KMS-11 (cell line): ENCODE measurements around the gene TERT.
"Not testable (repeated sequence)": the region's sequence is repeated elsewhere in the genome, so short reads cannot be mapped to it uniquely, and the experiment has no call there.

ENCODE experiments used
- H2AFZ ChIP-seq: fragments of 200-600 bp; sonication (generic); 2 replicates; pipeline ENCODE4 v1.6.1; 2016; ENCODE audit warnings: antibody characterized with exemption, mixed run types, low read depth
- H3K27ac ChIP-seq: fragments of 200-600 bp; sonication (generic); 2 replicates; pipeline ENCODE4 v1.6.1; 2016; ENCODE audit warnings: mild to moderate bottlenecking, mixed run types
- H3K27me3 ChIP-seq: fragments of 200-600 bp; sonication (generic); 2 replicates; pipeline ENCODE4 v1.6.1; 2017; ENCODE audit warnings: mild to moderate bottlenecking, low read depth, mixed run types, moderate library complexity; ENCODE audit not compliant: insufficient read depth
- H3K36me3 ChIP-seq: fragments of 200-600 bp; sonication (generic); 2 replicates; pipeline ENCODE4 v1.6.1; 2017; ENCODE audit warnings: mild to moderate bottlenecking, mixed run types; ENCODE audit not compliant: insufficient read depth
- H3K4me1 ChIP-seq: fragments of 200-600 bp; sonication (generic); 2 replicates; pipeline ENCODE4 v1.6.1; 2016; ENCODE audit warnings: mild to moderate bottlenecking, low read depth, mixed run types; ENCODE audit not compliant: poor library complexity, severe bottlenecking
- H3K4me2 ChIP-seq: fragments of 200-600 bp; sonication (generic); 2 replicates; pipeline ENCODE4 v1.7.0; 2016; ENCODE audit warnings: mild to moderate bottlenecking, mixed run types
- H3K4me3 ChIP-seq: fragments of 200-600 bp; sonication (generic); IDR thresholded peaks from 2 replicates; pipeline ENCODE4 v1.6.1; 2017; ENCODE audit warnings: low read depth, low read length, mixed read lengths; ENCODE audit not compliant: insufficient read depth
- H3K79me2 ChIP-seq: fragments of 200-600 bp; sonication (generic); 2 replicates; pipeline ENCODE4 v1.6.1; 2016; ENCODE audit warnings: low read depth, mixed run types; ENCODE audit not compliant: insufficient read depth
- H3K9ac ChIP-seq: fragments of 200-600 bp; sonication (generic); 2 replicates; pipeline ENCODE4 v1.6.1; 2016; ENCODE audit warnings: mild to moderate bottlenecking, mixed run types
- H4K20me1 ChIP-seq: fragments of 200-600 bp; sonication (generic); 2 replicates; pipeline ENCODE4 v1.6.1; 2016; ENCODE audit warnings: mild to moderate bottlenecking, mixed run types; ENCODE audit not compliant: insufficient read depth
- TF ChIP-seq, protein P1 (sequence below): fragments of 200-600 bp; sonication (generic); conservative IDR thresholded peaks from 2 replicates; pipeline ENCODE4 v1.6.1; 2017; ENCODE audit warnings: low read depth, mild to moderate bottlenecking, antibody characterized with exemption, low read length, moderate library complexity, mixed read lengths

The TERT gene

DNA sequence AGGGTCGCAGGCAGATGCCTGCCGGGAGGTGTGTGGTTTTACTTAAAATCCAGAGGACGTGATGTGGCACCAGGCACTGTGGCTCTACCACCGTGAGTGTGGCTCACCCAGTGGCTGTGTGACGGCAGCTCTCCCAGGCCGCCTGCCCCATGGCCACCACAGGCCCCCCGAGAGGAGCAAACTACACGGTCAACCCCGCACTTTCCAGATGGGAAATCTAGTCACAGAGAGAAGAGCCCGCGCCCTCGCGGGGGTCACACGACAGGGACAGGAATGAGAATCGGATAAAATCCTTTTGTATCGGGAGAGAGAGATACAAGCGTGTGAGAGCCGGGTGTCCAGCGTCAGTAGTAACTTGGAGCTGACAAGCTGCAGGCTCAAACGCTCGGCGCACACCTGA is 24.4 kb downstream of the TERT start:
- TF ChIP-seq, protein P1, sequence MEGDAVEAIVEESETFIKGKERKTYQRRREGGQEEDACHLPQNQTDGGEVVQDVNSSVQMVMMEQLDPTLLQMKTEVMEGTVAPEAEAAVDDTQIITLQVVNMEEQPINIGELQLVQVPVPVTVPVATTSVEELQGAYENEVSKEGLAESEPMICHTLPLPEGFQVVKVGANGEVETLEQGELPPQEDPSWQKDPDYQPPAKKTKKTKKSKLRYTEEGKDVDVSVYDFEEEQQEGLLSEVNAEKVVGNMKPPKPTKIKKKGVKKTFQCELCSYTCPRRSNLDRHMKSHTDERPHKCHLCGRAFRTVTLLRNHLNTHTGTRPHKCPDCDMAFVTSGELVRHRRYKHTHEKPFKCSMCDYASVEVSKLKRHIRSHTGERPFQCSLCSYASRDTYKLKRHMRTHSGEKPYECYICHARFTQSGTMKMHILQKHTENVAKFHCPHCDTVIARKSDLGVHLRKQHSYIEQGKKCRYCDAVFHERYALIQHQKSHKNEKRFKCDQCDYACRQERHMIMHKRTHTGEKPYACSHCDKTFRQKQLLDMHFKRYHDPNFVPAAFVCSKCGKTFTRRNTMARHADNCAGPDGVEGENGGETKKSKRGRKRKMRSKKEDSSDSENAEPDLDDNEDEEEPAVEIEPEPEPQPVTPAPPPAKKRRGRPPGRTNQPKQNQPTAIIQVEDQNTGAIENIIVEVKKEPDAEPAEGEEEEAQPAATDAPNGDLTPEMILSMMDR = no peak
- Histone ChIP-seq H3K27me3 (no peaks in the 10 kb centered on the region), H3K79me2 (no peaks in the 10 kb centered on the region), H3K4me1 (peaks cover 28% of the 10 kb centered on the region), H3K9ac (no peak overlapping the region), H3K36me3 (no peaks in the 10 kb centered on the region; the same call in 1 of the 2 replicates), H4K20me1 (no peaks in the 10 kb centered on the region), H2AFZ (no peak overlapping the region), H3K4me2 (no peak overlapping the region), H3K27ac (no peak overlapping the region), H3K4me3 (no peak overlapping the region)

DNA sequence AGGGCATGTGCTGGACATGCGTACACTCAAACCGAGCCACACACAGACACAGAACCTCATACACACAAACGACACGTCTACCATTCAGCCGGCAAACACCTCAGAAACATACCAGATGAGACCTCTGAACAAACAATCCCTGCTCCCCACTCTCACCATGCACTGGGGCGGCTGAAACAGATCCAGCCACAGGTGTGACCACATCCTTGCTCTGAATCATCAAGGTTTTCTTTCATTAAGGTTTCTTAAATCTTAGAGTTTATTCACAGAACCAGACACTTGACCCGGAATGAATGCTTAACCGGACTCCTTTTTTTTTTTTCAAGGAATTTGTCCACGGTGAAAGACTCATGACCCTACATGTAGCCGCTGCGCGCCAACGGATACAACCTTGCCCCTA is 26.2 kb downstream of the TERT start:
- Histone ChIP-seq H4K20me1 (no peaks in the 10 kb centered on the region), H3K4me1 (peaks cover 28% of the 10 kb centered on the region), H2AFZ (no peak overlapping the region), H3K79me2 (no peaks in the 10 kb centered on the region), H3K36me3 (no peaks in the 10 kb centered on the region; the same call in 1 of the 2 replicates), H3K4me3 (no peak overlapping the region), H3K27me3 (no peaks in the 10 kb centered on the region), H3K27ac (peak overlapping the region; percentile 73), H3K9ac (peak overlapping the region; percentile 4; the same call in 1 of the 2 replicates), H3K4me2 (peak overlapping the region; percentile 86)
- TF ChIP-seq, protein P1 = no peak

DNA sequence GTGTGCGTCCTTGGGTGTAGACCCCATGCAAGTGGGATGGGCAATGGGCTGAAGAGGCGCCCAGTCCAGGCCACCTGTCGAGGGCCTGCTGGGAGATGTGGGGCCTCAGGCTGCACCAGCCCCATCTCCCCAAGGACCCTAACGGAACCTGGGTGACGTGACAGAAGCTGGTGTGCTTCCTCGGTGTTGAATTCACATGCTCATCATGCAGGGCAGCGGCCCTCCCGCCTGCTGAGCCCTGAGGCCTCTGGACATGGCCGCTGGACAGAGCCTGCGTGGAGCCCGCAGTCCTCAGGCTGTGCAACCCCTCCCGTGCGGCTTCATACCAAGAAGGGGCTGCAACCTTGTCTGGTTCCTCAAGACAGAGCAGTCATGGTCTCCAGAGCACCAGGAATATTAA is 26.8 kb downstream of the TERT start:
- H4K20me1 ChIP-seq = no peaks in the 10 kb centered on the region
- no peak overlapping the region for H2AFZ ChIP-seq
- no peaks in the 10 kb centered on the region for H3K27me3 ChIP-seq
- H3K79me2 ChIP-seq = no peaks in the 10 kb centered on the region
- peak overlapping the region; percentile 73 for H3K27ac ChIP-seq
- no peak overlapping the region for H3K4me3 ChIP-seq
- no peaks in the 10 kb centered on the region; the same call in 1 of the 2 replicates for H3K36me3 ChIP-seq
- H3K4me2 ChIP-seq = peak overlapping the region; percentile 86
- no peak overlapping the region for H3K9ac ChIP-seq
- TF ChIP-seq, protein P1 = no peak
- peaks cover 28% of the 10 kb centered on the region for H3K4me1 ChIP-seq

DNA sequence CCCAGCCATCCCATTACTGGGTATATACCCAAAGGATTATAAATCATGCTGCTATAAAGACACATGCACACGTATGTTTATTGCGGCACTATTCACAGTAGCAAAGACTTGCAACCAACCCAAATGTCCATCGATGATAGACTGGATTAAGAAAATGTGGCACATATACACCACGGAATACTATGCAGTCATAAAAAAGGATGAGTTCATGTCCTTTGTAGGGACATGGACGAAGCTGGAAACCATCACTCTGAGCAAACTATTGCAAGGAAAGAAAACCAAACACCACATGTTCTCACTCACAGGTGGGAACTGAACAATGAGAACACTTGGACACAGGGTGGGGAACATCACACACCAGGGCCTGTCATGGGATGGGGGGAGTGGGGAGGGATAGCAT is 27.4 kb downstream of the TERT start:
- H3K9ac ChIP-seq, H4K20me1 ChIP-seq, H3K79me2 ChIP-seq, H3K27ac ChIP-seq, H3K4me2 ChIP-seq, H3K4me3 ChIP-seq, H3K27me3 ChIP-seq, H3K36me3 ChIP-seq, H2AFZ ChIP-seq: not testable (repeated sequence)
- H3K4me1 ChIP-seq = peaks cover 28% of the 10 kb centered on the region

DNA sequence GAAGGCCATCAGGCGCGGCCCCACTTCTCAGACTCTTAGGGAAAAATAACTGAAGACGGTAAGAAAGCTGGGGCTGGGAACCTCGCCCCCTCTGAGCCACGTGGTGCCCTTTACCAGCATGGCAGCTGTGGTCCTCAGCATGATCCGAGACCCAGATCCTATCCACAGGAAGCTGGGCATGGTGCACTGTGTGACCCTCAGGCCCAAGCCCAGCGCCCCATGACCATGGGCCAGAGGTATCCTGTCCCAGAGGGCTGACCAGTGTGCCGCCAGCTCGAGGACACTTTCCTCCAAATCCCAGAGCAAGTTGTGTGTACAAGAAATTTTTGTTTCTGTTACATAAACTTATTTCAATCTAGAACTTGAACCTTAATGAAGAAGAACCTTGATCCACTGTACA is 28.1 kb downstream of the TERT start:
- peaks cover 28% of the 10 kb centered on the region for H3K4me1 ChIP-seq
- no peaks in the 10 kb centered on the region for H3K79me2 ChIP-seq
- no peaks in the 10 kb centered on the region; the same call in 1 of the 2 replicates for H3K36me3 ChIP-seq
- H3K27me3 ChIP-seq = no peaks in the 10 kb centered on the region
- no peaks in the 10 kb centered on the region for H4K20me1 ChIP-seq
- no peak overlapping the region for H3K4me2 ChIP-seq
- no peak overlapping the region for H3K27ac ChIP-seq
- TF ChIP-seq, protein P1 = no peak
- H3K9ac ChIP-seq = no peak overlapping the region
- H2AFZ ChIP-seq = no peak overlapping the region
- H3K4me3 ChIP-seq = no peak overlapping the region
